Femur (tissue), 1 donor: ENCODE data around the gene YIF1B.
A peak's percentile ranks its signal among the peaks of the same experiment; 100 is the strongest.
"Not testable (repeated sequence)": the region's sequence is repeated elsewhere in the genome, so short reads cannot be mapped to it uniquely, and the experiment has no call there.

Experiments used
- DNase-seq: peaks from one replicate; pipeline ENCODE4 v3.0.0-alpha.2; 2017

The YIF1B gene

GRCh38 chr19:38315657-38316476 lies at the start of gene YIF1B:
YIF1B (minus strand) TSS chr19:38315947; CDS start chr19:38315917, 30 bp downstream.
- peak; percentile 99 for DNase-seq

GRCh38 chr19:38362946-38363688 lies 47.4 kb upstream of the YIF1B start:
- DNase-seq, result not testable (repeated sequence)

GRCh38 chr19:38362076-38362945 lies 46.6 kb upstream of the YIF1B start:
- DNase-seq, result peak; percentile 70

- peak; percentile 88 for DNase-seq
Observed at GRCh38 chr19:38361633-38362075, 45.9 kb upstream of the YIF1B start.

GRCh38 chr19:38360839-38361631 lies 45.3 kb upstream of the YIF1B start:
- DNase-seq, result no peak

GRCh38 chr19:38360351-38360750 lies 44.6 kb upstream of the YIF1B start:
- no peak for DNase-seq

- DNase-seq, result no peak
Observed at GRCh38 chr19:38359242-38360021, 43.7 kb upstream of the YIF1B start.

- no peak for DNase-seq
Observed at GRCh38 chr19:38358071-38358470, 42.3 kb upstream of the YIF1B start.

- no peak for DNase-seq
Observed at GRCh38 chr19:38355728-38356725, 40.3 kb upstream of the YIF1B start.

- no peak for DNase-seq
Observed at GRCh38 chr19:38352611-38353010, 36.9 kb upstream of the YIF1B start.

- DNase-seq, result no peak
Observed at GRCh38 chr19:38351865-38352395, 36.2 kb upstream of the YIF1B start.

- no peak for DNase-seq
Observed at GRCh38 chr19:38350883-38351282, 35.1 kb upstream of the YIF1B start.

- DNase-seq, result no peak
Observed at GRCh38 chr19:38346837-38347236, 31.1 kb upstream of the YIF1B start.

- DNase-seq, result no peak
Observed at GRCh38 chr19:38340927-38341326, 25.2 kb upstream of the YIF1B start.

- DNase-seq, result not testable (repeated sequence)
Observed at GRCh38 chr19:38339011-38339410, 23.3 kb upstream of the YIF1B start.

- DNase-seq, result no peak
Observed at GRCh38 chr19:38337360-38337653, 21.6 kb upstream of the YIF1B start.

GRCh38 chr19:38336638-38337359 lies 21.1 kb upstream of the YIF1B start:
- peak; percentile 95 for DNase-seq

GRCh38 chr19:38335949-38336637 lies 20.3 kb upstream of the YIF1B start:
- DNase-seq, result peak; percentile 97

- no peak for DNase-seq
Observed at GRCh38 chr19:38333245-38333644, 17.5 kb upstream of the YIF1B start.
